ENCODE data around the gene HHAT.

HHAT gene

GRCh38 chr1:210360852-210361477, 32.3 kb downstream of the HHAT start:
- in situ Hi-C loops (cut with MboI; ENCODE audit: low sequenced_read_pairs, unreplicated experiment), result no loop called here
- DNase-seq (ENCODE audit: low spot score), result peak; percentile 57
- TF ChIP-seq, protein P1, sequence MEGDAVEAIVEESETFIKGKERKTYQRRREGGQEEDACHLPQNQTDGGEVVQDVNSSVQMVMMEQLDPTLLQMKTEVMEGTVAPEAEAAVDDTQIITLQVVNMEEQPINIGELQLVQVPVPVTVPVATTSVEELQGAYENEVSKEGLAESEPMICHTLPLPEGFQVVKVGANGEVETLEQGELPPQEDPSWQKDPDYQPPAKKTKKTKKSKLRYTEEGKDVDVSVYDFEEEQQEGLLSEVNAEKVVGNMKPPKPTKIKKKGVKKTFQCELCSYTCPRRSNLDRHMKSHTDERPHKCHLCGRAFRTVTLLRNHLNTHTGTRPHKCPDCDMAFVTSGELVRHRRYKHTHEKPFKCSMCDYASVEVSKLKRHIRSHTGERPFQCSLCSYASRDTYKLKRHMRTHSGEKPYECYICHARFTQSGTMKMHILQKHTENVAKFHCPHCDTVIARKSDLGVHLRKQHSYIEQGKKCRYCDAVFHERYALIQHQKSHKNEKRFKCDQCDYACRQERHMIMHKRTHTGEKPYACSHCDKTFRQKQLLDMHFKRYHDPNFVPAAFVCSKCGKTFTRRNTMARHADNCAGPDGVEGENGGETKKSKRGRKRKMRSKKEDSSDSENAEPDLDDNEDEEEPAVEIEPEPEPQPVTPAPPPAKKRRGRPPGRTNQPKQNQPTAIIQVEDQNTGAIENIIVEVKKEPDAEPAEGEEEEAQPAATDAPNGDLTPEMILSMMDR (IDR thresholded peaks at IDR 0.05; ENCODE audit: borderline replicate concordance, control extremely low read depth, extremely low read depth, insufficient read depth, missing control alignments), result peak; percentile 29

DNA sequence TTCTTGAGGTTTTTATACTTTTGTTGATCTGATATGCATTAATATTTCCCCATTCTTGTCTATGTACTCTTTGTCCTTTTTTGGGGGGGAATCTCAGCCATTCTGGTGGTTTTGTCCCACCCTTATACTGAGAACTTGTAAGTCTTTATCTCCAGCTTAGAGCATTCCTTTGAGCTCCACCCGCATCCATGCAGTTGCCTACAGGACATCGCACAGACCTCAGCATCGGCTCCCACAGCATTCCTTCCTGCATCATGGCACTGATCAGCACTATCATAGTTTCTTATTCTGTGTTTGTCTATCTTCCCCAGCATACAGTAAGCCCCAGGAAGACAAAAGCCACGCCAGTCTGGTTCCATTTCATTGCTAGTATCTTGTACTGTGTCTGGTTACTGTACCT, 33.0 kb downstream of the HHAT start:
- TF ChIP-seq, protein P1 (IDR thresholded peaks at IDR 0.05; ENCODE audit: borderline replicate concordance, control extremely low read depth, extremely low read depth, insufficient read depth, missing control alignments), result no peak
- in situ Hi-C loops (cut with MboI; ENCODE audit: low sequenced_read_pairs, unreplicated experiment), result no loop called here
- no peak for DNase-seq (ENCODE audit: low spot score)

DNA sequence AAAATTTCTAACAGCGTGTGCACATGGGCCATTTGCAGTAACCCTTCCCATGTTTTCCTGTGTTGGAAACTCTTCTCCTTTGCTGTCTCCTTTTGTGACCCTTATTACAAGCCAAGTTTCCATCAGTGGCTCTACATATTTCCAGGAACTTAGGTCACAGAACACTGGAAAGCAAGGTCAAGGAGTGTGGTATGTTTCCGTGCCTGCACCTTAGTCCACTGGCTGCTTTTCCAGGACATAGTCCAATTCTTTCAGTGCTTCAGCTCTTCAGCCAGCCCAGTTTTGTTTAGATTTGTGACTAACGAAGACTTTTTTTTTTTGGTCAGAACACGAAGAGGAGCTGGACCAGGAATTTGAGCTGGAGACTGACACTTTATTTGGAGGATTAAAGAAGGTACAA, 33.8 kb downstream of the HHAT start:
- DNase-seq (ENCODE audit: low spot score), result no peak
- in situ Hi-C loops (cut with MboI; ENCODE audit: low sequenced_read_pairs, unreplicated experiment), result no loop called here
- TF ChIP-seq, protein P1 (IDR thresholded peaks at IDR 0.05; ENCODE audit: borderline replicate concordance, control extremely low read depth, extremely low read depth, insufficient read depth, missing control alignments), result no peak

- DNase-seq (ENCODE audit: low spot score), result no peak
- in situ Hi-C loops (cut with MboI; ENCODE audit: low sequenced_read_pairs, unreplicated experiment), result no loop called here
- TF ChIP-seq, protein P1 (IDR thresholded peaks at IDR 0.05; ENCODE audit: borderline replicate concordance, control extremely low read depth, extremely low read depth, insufficient read depth, missing control alignments), result no peak
These were observed 34.4 kb downstream of the HHAT start for GRCh38 chr1:210363119-210363518.

- DNase-seq (ENCODE audit: low spot score), result no peak
- in situ Hi-C loops (cut with MboI; ENCODE audit: low sequenced_read_pairs, unreplicated experiment), result no loop called here
- TF ChIP-seq, protein P1 (IDR thresholded peaks at IDR 0.05; ENCODE audit: borderline replicate concordance, control extremely low read depth, extremely low read depth, insufficient read depth, missing control alignments), result no peak
These were observed 35.8 kb downstream of the HHAT start for GRCh38 chr1:210364479-210364878.

GRCh38 chr1:210366767-210367166, 38.1 kb downstream of the HHAT start:
- in situ Hi-C loops (cut with MboI; ENCODE audit: low sequenced_read_pairs, unreplicated experiment), result no loop called here
- TF ChIP-seq, protein P1 (IDR thresholded peaks at IDR 0.05; ENCODE audit: borderline replicate concordance, control extremely low read depth, extremely low read depth, insufficient read depth, missing control alignments), result no peak
- no peak for DNase-seq (ENCODE audit: low spot score)

All from GM13976 (cell line).